Neuronal stem cell (in vitro differentiated cells): Measurements from ENCODE around the gene NMU.
A peak's percentile ranks its signal among the peaks of the same experiment; 100 is the strongest.

Source experiments
- DNase-seq: peaks from one replicate; pipeline ENCODE4 v3.0.0-alpha.2; 2013; ENCODE audit warnings: low spot score
- H2AFZ ChIP-seq: one replicate; pipeline ENCODE4 v1.6.1; 2013; ENCODE audit warnings: mild to moderate bottlenecking, low read length, inconsistent platforms
- H2AK5ac ChIP-seq: 2 replicates; pipeline ENCODE4 v1.6.1; 2013; ENCODE audit warnings: low read depth, mild to moderate bottlenecking, inconsistent platforms, low read length, moderate library complexity, mixed read lengths
- H2BK120ac ChIP-seq: 2 replicates; pipeline ENCODE4 v1.6.1; 2013; ENCODE audit warnings: low read depth, mild to moderate bottlenecking, inconsistent platforms, low read length, moderate library complexity, mixed read lengths
- H2BK12ac ChIP-seq: one replicate; pipeline ENCODE4 v1.6.1; 2013; ENCODE audit warnings: low read length, inconsistent platforms
- H2BK15ac ChIP-seq: 2 replicates; pipeline ENCODE4 v1.6.1; 2013; ENCODE audit warnings: mild to moderate bottlenecking, low read length, inconsistent platforms, mixed read lengths
- H2BK5ac ChIP-seq: one replicate; pipeline ENCODE4 v1.6.1; 2013; ENCODE audit warnings: inconsistent platforms, mild to moderate bottlenecking, low read length, moderate library complexity
- H3K14ac ChIP-seq: one replicate; pipeline ENCODE4 v1.6.1; 2013; ENCODE audit warnings: low read length, inconsistent platforms
- H3K18ac ChIP-seq: 2 replicates; pipeline ENCODE4 v1.6.1; 2013; ENCODE audit warnings: low read length, inconsistent platforms
- H3K23ac ChIP-seq: 2 replicates; pipeline ENCODE4 v1.6.1; 2013; ENCODE audit warnings: low read depth, mild to moderate bottlenecking, mixed read lengths, low read length, inconsistent platforms; ENCODE audit not compliant: poor library complexity
- H3K27ac ChIP-seq: replicated peaks from 3 replicates; pipeline ENCODE4 v1.5.1; 2013; ENCODE audit warnings: low read length, inconsistent platforms
- H3K27me3 ChIP-seq, 3 experiments: 2 replicates each; pipeline ENCODE4 v1.6.1; 2013; ENCODE audit warnings: low read length in 3 of 3, mild to moderate bottlenecking in 2 of 3, inconsistent platforms in 1 of 3, low read depth in 1 of 3, mixed read lengths in 1 of 3, moderate library complexity in 1 of 3; ENCODE audit not compliant: control insufficient read depth in 3 of 3, insufficient read depth in 3 of 3
- H3K36me3 ChIP-seq, 2 donors: replicated peaks in 1 of 2; 2 replicates each; pipeline ENCODE4 v1.6.1; 2013; ENCODE audit warnings: low read length in 2 of 2; ENCODE audit not compliant: control insufficient read depth in 2 of 2, insufficient read depth in 2 of 2
- H3K4ac ChIP-seq: 2 replicates; pipeline ENCODE4 v1.6.1; 2013; ENCODE audit warnings: inconsistent platforms, mild to moderate bottlenecking, low read length, moderate library complexity
- H3K4me1 ChIP-seq, 2 donors: 1 replicate in 1 of 2; 2 replicates in 1 of 2; pipeline ENCODE4 v1.6.1; 2013; ENCODE audit warnings: low read length in 2 of 2, low read depth in 1 of 2; ENCODE audit not compliant: control insufficient read depth in 2 of 2, insufficient read depth in 1 of 2
- H3K4me2 ChIP-seq: one replicate; pipeline ENCODE4 v1.6.1; 2013; ENCODE audit warnings: mild to moderate bottlenecking, low read length, inconsistent platforms; ENCODE audit not compliant: insufficient read depth, poor library complexity, severe bottlenecking
- H3K4me3 ChIP-seq, 2 donors: 2 replicates each; pipeline ENCODE4 v1.5.1; 2013; ENCODE audit warnings: low read length in 2 of 2, mild to moderate bottlenecking in 2 of 2, inconsistent platforms in 1 of 2, moderate library complexity in 1 of 2
- H3K79me1 ChIP-seq: one replicate; pipeline ENCODE4 v1.6.1; 2013; ENCODE audit warnings: low read depth, mild to moderate bottlenecking, inconsistent platforms, low read length, moderate library complexity
- H3K9ac ChIP-seq: one replicate; pipeline ENCODE4 v1.6.1; 2013; ENCODE audit warnings: mild to moderate bottlenecking, low read depth, low read length, inconsistent platforms; ENCODE audit not compliant: poor library complexity
- H3K9me3 ChIP-seq, 2 donors: replicated peaks in 1 of 2; 2 replicates each; pipeline versions ENCODE3 to v1.6.1; 2013; ENCODE audit warnings: low read length in 2 of 2, mild to moderate bottlenecking in 2 of 2, inconsistent platforms in 1 of 2, low read depth in 1 of 2, mixed read lengths in 1 of 2, moderate library complexity in 1 of 2; ENCODE audit not compliant: control insufficient read depth in 2 of 2, insufficient read depth in 1 of 2
- H4K8ac ChIP-seq: one replicate; pipeline ENCODE4 v1.6.1; 2013; ENCODE audit warnings: low read depth, mild to moderate bottlenecking, inconsistent platforms, low read length, moderate library complexity
- H4K91ac ChIP-seq: one replicate; pipeline ENCODE4 v1.6.1; 2013; ENCODE audit warnings: low read length, low read depth, mild to moderate bottlenecking, inconsistent platforms; ENCODE audit not compliant: poor library complexity
- WGBS, 2 donors: extraction: QIAGEN DNeasy Blood & Tissue Kit; methylation state at CpG; one replicate each; pipeline ENCODE4 v1.1.7; 2013; ENCODE audit warnings: missing lambda C conversion rate in 2 of 2, mixed read lengths in 1 of 2; ENCODE audit not compliant: insufficient read length in 2 of 2, insufficient replicate concordance in 1 of 2; ENCODE audit errors: extremely low coverage in 2 of 2; 5-methylcytosine and 5-hydroxymethylcytosine counted together

NMU gene

GRCh38 chr4:55681430-55681829 lies 45.3 kb upstream of the NMU start:
- Histone ChIP-seq H2BK12ac (no peak overlapping the region), H3K4me3 (no peak overlapping the region), H3K4ac (no peak overlapping the region), H3K27me3 (no peaks in the 10 kb centered on the region), H2AFZ (no peak overlapping the region), H3K9ac (peak overlapping the region; percentile 21), H4K91ac (no peak overlapping the region), H3K9me3 (no peaks in the 10 kb centered on the region), H3K4me1 (no peaks in the 10 kb centered on the region), H2BK120ac (no peak overlapping the region), H3K23ac (no peak overlapping the region), H3K36me3 (no peaks in the 10 kb centered on the region), H3K18ac (no peak overlapping the region), H3K4me2 (no peak overlapping the region), H4K8ac (no peak overlapping the region), H2BK15ac (no peak overlapping the region), H3K27ac (no peak overlapping the region), H2AK5ac (no peak overlapping the region), H3K14ac (no peak overlapping the region), H3K79me1 (no peaks in the 10 kb centered on the region), H2BK5ac (no peak overlapping the region)
- no CpG with 5 or more reads among the region's 3 CpGs for WGBS, 2 donors
- DNase-seq, result no peak

- Histone ChIP-seq H3K27me3 (no peaks in the 10 kb centered on the region), H4K8ac (no peak overlapping the region), H2BK120ac (no peak overlapping the region), H3K27ac (no peak overlapping the region), H2AFZ (peak overlapping the region; percentile 70), H3K18ac (no peak overlapping the region), H3K36me3 (no peaks in the 10 kb centered on the region), H2BK15ac (no peak overlapping the region), H3K4ac (no peak overlapping the region), H2BK5ac (no peak overlapping the region), H3K9ac (no peak overlapping the region), H3K79me1 (no peaks in the 10 kb centered on the region), H3K4me3 (no peak overlapping the region), H2AK5ac (peak overlapping the region; percentile 21), H2BK12ac (no peak overlapping the region), H3K9me3 (peaks cover 0 to 9% of the 10 kb centered on the region in 2 donors), H3K4me1 (peaks cover 7 to 9% of the 10 kb centered on the region in 2 donors), H3K4me2 (no peak overlapping the region), H3K23ac (no peak overlapping the region), H3K14ac (no peak overlapping the region), H4K91ac (no peak overlapping the region)
- WGBS, 2 donors, result no CpG with 5 or more reads among the region's 4 CpGs
- no peak for DNase-seq
These were observed 39.2 kb upstream of the NMU start for GRCh38 chr4:55675196-55675793.

- Histone ChIP-seq H3K18ac (no peak overlapping the region), H3K27ac (no peak overlapping the region), H3K9ac (no peak overlapping the region), H3K27me3 (no peaks in the 10 kb centered on the region), H2BK120ac (no peak overlapping the region), H3K14ac (no peak overlapping the region), H4K91ac (no peak overlapping the region), H2AK5ac (no peak overlapping the region), H3K4ac (no peak overlapping the region), H3K36me3 (no peaks in the 10 kb centered on the region), H2BK12ac (no peak overlapping the region), H3K79me1 (no peaks in the 10 kb centered on the region), H2BK5ac (no peak overlapping the region), H3K4me3 (no peak overlapping the region), H3K4me2 (no peak overlapping the region), H4K8ac (no peak overlapping the region), H2AFZ (no peak overlapping the region), H2BK15ac (no peak overlapping the region), H3K9me3 (peaks cover 0 to 9% of the 10 kb centered on the region in 2 donors), H3K4me1 (peaks cover 7 to 11% of the 10 kb centered on the region in 2 donors), H3K23ac (no peak overlapping the region)
- DNase-seq, result no peak
- WGBS, 2 donors, result no CpG with 5 or more reads among the region's 1 CpG
These were observed 37.3 kb upstream of the NMU start for GRCh38 chr4:55673424-55673823.

GRCh38 chr4:55671667-55672066 lies 35.6 kb upstream of the NMU start:
- Histone ChIP-seq H3K79me1 (no peaks in the 10 kb centered on the region), H3K4me1 (peaks cover 7 to 12% of the 10 kb centered on the region in 2 donors), H2AK5ac (no peak overlapping the region), H3K14ac (no peak overlapping the region), H3K36me3 (no peaks in the 10 kb centered on the region), H2BK15ac (no peak overlapping the region), H2AFZ (no peak overlapping the region), H2BK5ac (no peak overlapping the region), H3K27me3 (no peaks in the 10 kb centered on the region), H3K27ac (no peak overlapping the region), H4K8ac (no peak overlapping the region), H3K4me2 (no peak overlapping the region), H3K9me3 (peaks cover 0 to 9% of the 10 kb centered on the region in 2 donors), H4K91ac (no peak overlapping the region), H3K4me3 (no peak overlapping the region), H3K9ac (no peak overlapping the region), H2BK120ac (no peak overlapping the region), H3K18ac (no peak overlapping the region), H2BK12ac (no peak overlapping the region), H3K4ac (no peak overlapping the region), H3K23ac (no peak overlapping the region)
- DNase-seq, result no peak
